Inflammatory macrophage treated with lipopolysaccharide for 1 hour (primary cell): Measurements from ENCODE around the gene AOC2.
A peak's percentile ranks its signal among the peaks of the same experiment; 100 is the strongest.
"Not testable (repeated sequence)": the region's sequence is repeated elsewhere in the genome, so short reads cannot be mapped to it uniquely, and the experiment has no call there.

ENCODE experiments used
- DNase-seq, 2 donors: peaks; one replicate each; pipeline ENCODE4 v3.0.0-alpha.2; 2020 to 2022

The AOC2 gene

DNA sequence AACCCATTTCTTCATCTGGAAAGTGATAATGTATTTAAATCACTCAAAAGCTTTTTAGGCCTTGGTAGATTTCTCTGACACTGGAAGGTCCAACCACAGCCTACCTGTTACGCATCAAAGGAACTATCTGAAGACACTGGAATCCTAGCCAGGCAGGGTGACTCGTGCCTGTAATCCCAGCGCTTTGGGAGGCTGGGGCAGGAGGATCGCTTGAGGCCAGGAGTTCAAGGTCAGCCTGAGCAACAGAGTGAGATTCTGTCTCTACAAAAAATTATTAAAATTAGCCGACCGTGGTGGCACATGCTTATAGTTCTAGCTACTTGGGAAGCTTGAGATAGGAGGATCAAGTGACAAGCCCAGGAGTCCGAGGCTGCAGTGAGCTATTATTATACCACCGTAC, 37.8 kb downstream of the AOC2 start:
- no peak for DNase-seq

DNA sequence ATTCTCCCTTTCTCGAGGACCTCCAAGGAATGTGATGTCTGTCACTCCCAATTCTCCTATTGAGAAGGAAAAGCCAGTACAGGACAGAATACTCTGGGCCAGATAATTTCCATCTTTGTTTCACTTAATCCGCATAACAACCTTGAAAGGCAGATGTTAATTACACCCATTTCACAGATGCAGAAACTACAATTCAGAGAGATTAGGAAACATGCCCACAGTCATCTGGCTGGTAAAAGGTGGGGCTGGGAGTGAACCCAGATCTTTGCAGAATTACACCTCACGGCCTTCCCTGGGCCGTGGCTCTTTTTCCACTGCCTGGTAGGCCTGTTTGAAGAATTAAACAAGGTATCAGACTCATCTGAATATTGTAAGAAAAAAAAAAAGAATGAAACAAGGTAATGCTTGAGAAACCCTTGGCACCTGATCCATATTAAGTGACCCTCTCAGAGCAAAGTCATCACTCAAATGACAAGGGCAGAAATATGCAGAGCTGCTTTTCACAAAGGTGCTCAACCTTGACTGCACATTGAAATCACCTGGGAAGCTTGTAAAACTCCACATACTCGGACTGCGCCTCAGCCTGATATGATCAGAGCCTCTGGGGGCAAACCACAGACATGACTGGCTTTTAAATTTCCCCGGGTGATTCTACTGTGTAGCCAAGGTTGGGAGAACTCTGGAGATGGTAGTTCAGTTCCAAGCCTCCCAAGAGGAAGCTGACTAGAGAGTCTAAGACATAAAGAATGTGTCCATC, 39.6 kb downstream of the AOC2 start:
- DNase-seq = no peak

DNA sequence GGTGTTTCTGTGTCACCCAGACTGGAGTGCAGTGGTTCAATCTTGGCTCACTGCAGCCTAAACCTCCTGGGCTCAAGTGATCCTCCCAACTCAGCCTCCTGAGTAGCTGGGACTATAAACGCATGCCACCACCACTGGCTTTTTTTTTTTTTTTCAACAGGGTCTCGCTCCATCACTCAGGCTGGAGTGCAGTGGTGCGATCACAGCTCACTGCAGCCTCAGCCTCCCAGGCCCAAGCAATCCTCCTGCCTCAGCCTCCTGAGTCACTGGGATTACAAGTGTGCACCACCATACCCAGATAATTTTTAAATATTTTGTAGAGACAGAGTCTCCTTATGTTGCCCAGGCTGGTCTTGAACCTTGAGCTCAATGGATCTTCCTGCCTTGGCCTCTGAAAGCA, 41.4 kb downstream of the AOC2 start:
- DNase-seq = not testable (repeated sequence)

DNA sequence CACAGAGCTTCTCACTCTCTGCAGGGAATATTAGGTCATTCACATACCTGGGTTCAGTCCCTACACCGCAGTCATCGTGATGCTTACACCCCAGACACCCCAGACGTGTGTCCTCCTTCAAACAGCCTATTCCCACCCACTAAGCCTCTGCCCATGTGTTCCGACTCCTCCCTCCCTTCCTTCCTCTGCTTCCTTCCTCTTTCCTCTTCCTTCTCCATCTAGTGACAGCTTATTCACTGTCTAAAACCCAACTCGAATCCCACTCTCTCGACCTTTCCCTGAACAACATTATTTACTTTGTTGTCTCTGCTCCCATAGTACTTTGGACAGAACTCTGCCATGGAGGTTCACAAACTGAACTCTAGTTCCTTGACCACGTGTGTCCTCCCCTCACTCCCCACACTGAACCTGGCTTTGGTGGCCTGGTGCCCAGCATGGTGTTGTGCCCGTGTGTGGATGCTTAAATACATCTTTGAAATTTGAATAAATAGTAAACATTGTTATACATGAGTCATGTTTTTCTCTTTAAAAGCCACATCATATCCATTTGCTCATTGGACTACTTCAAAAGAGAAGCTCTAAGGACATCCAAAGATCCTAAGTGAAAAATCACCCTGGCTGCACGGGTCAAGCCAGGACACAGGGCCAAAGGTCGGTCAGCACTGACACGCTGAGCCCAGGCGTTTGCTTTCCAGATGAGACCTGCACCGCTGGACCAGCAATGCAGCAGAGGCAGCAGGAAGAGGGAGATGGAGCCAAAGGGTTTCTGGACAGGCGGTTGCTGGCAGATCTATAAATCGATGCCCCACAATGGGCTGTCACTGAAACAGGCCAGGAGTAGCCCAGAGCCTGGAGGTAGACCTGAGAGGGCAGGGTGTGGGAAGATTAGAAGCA, 42.1 kb downstream of the AOC2 start:
- DNase-seq = peak; percentile 33 to 47

DNA sequence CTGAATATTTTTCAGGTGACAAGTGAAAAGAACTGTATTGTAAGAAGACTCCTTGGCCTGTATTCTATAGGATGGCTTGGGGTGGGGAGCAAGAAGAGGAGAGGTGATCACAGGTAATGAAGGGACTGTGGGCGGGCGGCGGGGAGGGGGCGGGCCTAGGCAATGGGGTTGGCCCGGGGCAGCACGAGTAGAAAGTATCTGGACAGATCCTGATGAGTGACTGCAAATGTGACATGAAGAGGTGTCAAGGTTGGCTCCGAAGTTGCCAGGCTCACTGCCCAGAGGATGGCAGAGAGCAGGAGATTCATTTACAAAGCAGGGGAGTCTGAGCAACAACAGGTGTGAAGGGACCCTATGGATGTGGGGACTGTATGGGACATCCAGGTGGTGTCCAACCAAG, 45.4 kb downstream of the AOC2 start:
- no peak for DNase-seq

DNA sequence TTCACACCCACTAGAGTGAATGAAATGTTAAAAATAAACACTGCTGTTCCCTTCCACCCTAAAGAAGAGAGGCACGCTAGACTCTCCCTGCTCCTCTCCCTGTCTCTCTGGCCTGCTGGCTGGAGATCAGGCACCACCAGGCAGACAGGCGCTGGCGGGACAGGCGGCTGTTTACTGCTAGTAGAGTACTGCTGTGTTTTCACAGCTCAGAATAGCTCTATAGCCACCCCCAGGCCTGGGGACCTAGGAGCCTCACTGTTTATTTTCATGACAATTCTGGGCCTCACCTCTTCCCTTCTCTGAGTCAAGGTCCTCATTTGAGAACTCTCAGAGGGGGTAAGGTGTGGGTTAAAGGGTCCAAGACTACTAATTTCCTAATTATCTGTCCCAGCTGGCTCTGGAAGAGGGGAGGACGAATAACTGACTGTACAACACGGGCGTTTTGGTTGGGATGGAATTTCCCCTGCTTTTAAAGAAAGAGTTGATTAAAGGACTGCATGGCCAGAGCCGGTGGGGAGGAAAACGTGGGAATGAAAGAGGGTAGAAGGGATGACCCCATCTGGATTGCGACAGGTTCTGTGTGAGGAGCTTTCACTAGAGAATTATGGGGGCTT, 47.3 kb downstream of the AOC2 start:
- DNase-seq = no peak

DNA sequence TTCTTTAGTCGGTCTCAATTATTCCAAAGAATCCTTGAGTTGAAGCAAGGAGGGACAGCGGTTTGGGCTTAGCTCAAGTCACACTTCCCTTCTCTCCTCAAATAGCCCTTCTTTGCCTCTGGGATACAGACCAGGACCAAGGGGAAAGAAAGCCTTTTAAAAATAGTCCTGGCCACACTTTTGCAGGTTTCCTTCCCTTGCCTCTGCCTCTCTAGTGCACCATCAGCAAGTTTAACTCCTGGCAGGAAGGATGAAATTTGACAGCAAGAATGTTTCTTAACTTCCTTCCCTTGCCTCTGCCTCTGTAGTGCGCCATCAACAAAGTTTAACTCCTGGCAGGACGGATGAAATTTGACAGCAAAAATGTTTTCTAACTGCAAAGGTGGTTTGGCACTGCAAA, 49.0 kb downstream of the AOC2 start:
- DNase-seq = peak in 1 of 2 donors; percentile 19

DNA sequence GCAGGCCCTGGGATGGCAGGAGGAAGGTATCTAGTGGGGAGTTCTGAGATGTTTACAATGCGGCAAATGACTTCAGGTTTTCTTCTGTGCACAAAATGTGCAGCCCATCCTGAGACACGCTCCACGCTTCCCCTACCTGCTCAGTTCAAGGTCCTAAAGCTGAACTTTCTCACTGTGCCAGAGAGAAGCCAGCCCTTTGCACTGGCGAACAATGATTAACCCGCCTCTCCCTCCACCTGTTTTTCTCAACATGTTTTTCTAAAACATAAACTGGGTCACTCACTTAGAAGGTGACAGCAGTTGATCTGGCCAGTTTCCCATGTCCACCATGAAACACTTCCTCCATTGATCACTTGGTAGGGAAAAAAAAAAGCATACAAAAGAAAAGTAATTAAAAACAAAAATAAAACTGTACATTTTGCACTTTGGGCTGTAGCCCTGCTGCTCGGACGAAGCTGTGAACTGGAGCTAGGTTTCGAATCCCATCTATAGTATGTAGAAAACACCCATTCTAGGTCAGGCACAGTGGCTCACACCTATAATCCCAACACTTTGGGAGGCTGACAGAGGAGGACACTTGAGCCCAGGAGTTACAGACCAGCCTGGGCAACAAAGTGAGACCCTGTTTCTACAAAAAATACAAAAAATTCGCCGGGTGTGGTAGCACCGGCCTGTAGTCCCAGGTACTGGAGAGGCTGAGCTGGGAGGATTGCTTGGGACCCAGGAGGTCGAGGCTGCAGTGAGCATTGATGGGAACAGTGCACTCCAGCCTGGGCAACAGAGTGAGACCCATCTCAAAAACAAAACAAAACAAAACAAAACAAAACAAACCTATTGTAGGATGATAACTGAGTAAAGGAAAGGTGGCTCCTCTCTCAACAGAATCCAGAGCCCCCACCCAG, 50.2 kb downstream of the AOC2 start:
- no peak for DNase-seq

DNA sequence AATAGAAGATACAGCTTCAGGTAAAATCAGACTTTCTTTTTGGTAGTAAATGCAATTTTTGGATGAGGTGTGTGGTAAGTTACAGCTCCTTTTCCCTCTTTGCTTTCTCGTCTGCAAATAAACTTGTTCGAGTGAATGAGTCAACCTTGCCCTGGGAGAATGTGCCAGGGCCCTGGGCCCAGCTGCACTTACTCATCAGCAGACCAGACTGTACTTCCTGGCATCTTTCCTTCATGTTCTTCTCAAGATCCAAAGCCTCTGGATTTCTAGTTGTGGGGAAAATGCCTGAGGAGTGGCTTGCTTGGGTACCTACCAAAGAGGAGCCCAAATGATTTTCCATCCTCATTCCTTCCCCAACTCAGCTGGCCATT, 50.8 kb downstream of the AOC2 start:
- no peak for DNase-seq

DNA sequence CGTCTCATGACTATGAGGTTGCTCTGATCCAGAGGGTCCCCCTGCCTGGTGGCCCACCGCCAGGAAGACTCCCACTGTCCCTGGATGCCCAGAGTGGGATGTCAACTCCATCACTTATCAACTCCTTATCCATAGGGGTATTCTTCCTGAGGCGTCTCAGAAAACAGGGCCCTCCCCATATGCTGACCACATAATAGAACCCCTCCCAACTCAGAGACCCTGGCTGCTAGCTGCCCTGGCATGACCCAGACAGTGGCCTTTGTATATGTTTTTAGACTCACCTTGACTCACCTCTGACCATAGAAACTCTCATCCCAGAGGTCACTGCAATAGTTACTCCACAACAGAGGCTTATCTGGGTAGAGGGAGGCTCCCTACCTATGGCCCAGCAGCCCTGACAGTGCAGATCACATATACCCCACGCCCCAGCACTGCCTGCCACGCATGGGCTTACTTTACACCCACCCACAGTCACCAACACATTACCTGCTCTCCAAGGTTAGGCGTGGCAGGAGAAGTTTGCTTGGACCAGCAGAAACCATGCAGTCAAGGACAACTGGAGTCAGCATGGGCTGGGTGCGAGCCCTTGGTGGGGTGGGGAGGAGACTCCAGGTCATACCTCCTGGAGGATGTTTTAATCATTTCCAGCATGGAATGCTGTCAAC, 53.9 kb downstream of the AOC2 start:
- DNase-seq = no peak

DNA sequence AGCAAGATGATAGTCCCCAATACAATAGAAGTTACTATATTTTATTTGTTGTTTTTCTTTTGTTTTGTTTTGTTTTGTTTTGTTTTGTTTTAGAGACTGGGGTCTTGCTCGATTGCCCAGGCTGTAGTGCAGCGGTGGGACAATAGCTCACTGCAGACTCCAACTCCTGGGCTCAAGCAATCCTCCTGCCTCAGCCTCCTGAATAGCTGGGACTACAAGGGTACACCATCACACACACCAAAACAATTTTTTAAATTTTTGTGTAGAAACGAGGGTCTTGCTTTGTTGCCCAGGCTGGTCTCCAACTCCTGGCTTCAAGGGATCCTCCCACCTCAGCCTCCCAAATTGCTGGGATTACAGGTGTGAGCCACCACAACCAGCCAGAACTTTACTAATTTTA, 55.6 kb downstream of the AOC2 start:
- not testable (repeated sequence) for DNase-seq
